ENCODE data around the gene CHMP5.

DNA sequence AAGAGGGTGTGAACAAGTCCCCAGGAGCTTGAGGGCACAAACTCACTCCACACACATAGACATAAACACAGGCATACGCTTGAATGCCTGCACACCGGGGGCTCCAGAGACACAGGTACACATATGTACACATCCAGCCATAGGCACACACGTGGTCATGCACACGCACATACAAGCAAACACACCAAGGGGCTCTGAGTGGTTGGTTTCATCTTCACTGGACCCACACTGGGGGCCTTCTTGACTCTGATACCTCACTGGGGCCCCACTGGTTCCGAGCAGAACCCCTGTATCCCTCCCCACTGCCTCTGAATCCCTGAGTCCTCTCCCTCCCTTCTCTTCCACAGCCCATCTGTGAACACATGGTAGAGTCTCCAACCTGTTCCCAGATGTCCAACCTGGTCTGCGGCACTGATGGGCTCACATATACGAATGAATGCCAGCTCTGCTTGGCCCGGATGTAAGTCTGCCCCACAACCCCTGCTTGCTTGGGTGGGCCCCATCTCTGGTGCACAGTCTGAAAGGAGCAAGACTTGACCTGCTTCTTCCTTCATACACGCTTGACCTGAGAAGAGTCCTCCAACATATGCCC, 18.5 kb upstream of the CHMP5 start:
- TF ChIP-seq, protein P1, sequence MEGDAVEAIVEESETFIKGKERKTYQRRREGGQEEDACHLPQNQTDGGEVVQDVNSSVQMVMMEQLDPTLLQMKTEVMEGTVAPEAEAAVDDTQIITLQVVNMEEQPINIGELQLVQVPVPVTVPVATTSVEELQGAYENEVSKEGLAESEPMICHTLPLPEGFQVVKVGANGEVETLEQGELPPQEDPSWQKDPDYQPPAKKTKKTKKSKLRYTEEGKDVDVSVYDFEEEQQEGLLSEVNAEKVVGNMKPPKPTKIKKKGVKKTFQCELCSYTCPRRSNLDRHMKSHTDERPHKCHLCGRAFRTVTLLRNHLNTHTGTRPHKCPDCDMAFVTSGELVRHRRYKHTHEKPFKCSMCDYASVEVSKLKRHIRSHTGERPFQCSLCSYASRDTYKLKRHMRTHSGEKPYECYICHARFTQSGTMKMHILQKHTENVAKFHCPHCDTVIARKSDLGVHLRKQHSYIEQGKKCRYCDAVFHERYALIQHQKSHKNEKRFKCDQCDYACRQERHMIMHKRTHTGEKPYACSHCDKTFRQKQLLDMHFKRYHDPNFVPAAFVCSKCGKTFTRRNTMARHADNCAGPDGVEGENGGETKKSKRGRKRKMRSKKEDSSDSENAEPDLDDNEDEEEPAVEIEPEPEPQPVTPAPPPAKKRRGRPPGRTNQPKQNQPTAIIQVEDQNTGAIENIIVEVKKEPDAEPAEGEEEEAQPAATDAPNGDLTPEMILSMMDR (conservative IDR thresholded peaks at IDR 0.05; ENCODE audit: low read depth, low read length) = no peak
- TF ChIP-seq EZH2 (IDR thresholded peaks at IDR 0.05; ENCODE audit: borderline replicate concordance, low read depth, low read length, poor library complexity, severe bottlenecking) = no peak
